Measurements from ENCODE around the gene PDCD11. TPM values are rescaled to one million over a fixed set of nuclear protein-coding genes. Genes with fewer than 3 reads are reported as not detected.
"Not testable (repeated sequence)": the region's sequence is repeated elsewhere in the genome, so short reads cannot be mapped to it uniquely, and the experiment has no call there.

The PDCD11 gene, protein sequence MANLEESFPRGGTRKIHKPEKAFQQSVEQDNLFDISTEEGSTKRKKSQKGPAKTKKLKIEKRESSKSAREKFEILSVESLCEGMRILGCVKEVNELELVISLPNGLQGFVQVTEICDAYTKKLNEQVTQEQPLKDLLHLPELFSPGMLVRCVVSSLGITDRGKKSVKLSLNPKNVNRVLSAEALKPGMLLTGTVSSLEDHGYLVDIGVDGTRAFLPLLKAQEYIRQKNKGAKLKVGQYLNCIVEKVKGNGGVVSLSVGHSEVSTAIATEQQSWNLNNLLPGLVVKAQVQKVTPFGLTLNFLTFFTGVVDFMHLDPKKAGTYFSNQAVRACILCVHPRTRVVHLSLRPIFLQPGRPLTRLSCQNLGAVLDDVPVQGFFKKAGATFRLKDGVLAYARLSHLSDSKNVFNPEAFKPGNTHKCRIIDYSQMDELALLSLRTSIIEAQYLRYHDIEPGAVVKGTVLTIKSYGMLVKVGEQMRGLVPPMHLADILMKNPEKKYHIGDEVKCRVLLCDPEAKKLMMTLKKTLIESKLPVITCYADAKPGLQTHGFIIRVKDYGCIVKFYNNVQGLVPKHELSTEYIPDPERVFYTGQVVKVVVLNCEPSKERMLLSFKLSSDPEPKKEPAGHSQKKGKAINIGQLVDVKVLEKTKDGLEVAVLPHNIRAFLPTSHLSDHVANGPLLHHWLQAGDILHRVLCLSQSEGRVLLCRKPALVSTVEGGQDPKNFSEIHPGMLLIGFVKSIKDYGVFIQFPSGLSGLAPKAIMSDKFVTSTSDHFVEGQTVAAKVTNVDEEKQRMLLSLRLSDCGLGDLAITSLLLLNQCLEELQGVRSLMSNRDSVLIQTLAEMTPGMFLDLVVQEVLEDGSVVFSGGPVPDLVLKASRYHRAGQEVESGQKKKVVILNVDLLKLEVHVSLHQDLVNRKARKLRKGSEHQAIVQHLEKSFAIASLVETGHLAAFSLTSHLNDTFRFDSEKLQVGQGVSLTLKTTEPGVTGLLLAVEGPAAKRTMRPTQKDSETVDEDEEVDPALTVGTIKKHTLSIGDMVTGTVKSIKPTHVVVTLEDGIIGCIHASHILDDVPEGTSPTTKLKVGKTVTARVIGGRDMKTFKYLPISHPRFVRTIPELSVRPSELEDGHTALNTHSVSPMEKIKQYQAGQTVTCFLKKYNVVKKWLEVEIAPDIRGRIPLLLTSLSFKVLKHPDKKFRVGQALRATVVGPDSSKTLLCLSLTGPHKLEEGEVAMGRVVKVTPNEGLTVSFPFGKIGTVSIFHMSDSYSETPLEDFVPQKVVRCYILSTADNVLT (N-terminal part only)
- polyA plus RNA-seq = 23.8 TPM
- long read RNA-seq, donor 1 = 0 reads
- long read RNA-seq, donor 2, full-length matches to known transcripts = 1 of 6 reads
- long read RNA-seq, donor 2, partial matches to known transcripts = 5 of 6 reads
- long read RNA-seq, donor 2, other reads (novel, unspliced or antisense) = 0 of 6 reads
- long read RNA-seq, donor 3 = 0 reads
- long read RNA-seq, donor 4 = 0 reads
- long read RNA-seq, donor 5 = 0 reads
- long read RNA-seq, donor 6, partial matches to known transcripts = 0 of 1 reads
- long read RNA-seq, donor 6, other reads (novel, unspliced or antisense) = 0 of 1 reads
- long read RNA-seq, donor 7 = 0 reads
- long read RNA-seq, donor 8, partial matches to known transcripts = 5 of 8 reads
- long read RNA-seq, donor 8, other reads (novel, unspliced or antisense) = 0 of 8 reads
- long read RNA-seq, donor 9, full-length matches to known transcripts = 1 of 1 reads
- long read RNA-seq, donor 9, partial matches to known transcripts = 0 of 1 reads
- long read RNA-seq, donor 9, other reads (novel, unspliced or antisense) = 0 of 1 reads
- long read RNA-seq, donor 10, full-length matches to known transcripts = 1 of 12 reads
- long read RNA-seq, donor 10, partial matches to known transcripts = 11 of 12 reads
- long read RNA-seq, donor 10, other reads (novel, unspliced or antisense) = 0 of 12 reads
- long read RNA-seq, donor 11 = 0 reads

DNA sequence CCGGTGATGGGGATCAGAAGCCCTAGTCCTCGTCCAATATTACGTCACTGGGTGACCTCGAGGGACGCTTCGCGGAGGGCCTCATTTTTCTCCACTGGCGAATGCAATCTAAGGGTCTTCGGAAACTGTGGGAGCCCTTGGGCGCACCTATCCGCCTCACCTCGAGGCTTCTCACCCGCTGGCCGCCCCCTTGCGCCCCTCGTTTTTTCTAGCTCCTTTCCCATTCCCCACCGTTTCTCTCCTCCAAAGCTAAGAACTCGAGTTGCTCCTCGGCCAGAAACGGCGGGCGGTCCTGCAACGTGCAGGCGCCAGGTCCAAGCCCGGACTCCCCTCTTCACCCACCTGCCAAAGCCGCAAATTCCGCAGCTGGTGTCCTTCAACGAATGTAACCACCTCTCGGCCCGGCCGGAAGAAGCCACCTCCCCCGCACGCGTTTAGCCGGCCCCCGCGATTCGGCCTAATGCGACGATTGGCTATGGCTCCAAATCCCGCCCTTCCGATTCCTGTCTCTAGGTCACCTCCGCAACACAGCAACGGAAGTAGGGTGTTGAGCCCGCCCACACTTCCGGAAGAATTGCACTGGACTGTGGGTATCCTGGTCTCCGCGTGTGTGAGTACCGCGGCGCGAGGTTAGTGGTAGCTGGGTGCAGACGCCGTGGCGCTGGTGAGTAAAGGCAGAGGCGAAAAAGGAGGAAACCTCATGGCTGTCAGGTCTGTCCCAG lies at the start of gene PDCD11, which contains the start of gene ATP5MK:
TSS of gene PDCD11 (plus strand) at position 560 of the 722 bp plus-strand sequence. CDS start 1,801 bp downstream, outside the sequence.
TSS of gene ATP5MK (minus strand) at position 409 of the 722 bp plus-strand sequence. CDS start 4,018 bp downstream, outside the sequence.
- H3K9me3 ChIP-seq (ENCODE audit: control insufficient read depth, low read depth, low read length) = no peaks in the 10 kb centered on the region
- peak; percentile 98 to 99 for DNase-seq
- peak within 1 kb of the TSS; percentile 69 for H3K27ac ChIP-seq (ENCODE audit: low read length)
- peaks cover 33% of the 10 kb centered on the region for H3K36me3 ChIP-seq (ENCODE audit: control insufficient read depth, insufficient read depth, low read length)
- H3K27me3 ChIP-seq (ENCODE audit: control insufficient read depth, insufficient read depth, low read length) = no peaks in the 10 kb centered on the region
- WGBS (ENCODE audit: insufficient coverage, low lambda C conversion rate) = 20% methylated on average over 1 of the region's 56 CpGs
- peak within 1 kb of the TSS; percentile 90 for H3K4me3 ChIP-seq (ENCODE audit: low read length)
- peaks cover 6% of the 10 kb centered on the region for H3K4me1 ChIP-seq (ENCODE audit: control insufficient read depth, insufficient read depth, low read length)

DNA sequence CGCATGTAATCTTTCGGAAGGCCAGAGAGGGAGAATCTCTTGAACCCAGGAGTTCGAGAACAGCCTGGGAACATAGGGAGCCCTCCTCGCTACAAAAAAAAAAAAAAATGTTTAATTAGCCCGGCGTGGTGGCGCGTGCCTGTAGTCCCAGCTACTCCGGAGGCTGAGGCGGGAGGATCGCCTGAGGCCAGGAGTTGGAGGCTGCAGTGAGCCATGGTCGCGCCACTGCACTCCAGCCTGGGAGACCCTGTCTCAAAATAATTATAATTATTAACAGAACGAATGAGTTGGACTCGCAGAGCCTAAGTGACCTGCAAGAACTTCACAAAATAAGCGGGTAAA lies 46.3 kb upstream of the PDCD11 start:
- Histone ChIP-seq H3K9me3 (ENCODE audit: control insufficient read depth, low read depth, low read length) (no peaks in the 10 kb centered on the region), H3K27me3 (ENCODE audit: control insufficient read depth, insufficient read depth, low read length) (no peaks in the 10 kb centered on the region), H3K27ac (ENCODE audit: low read length) (peak overlapping the region; percentile 81), H3K36me3 (ENCODE audit: control insufficient read depth, insufficient read depth, low read length) (peaks cover 13% of the 10 kb centered on the region), H3K4me1 (ENCODE audit: control insufficient read depth, insufficient read depth, low read length) (no peaks in the 10 kb centered on the region), H3K4me3 (ENCODE audit: low read length) (peak overlapping the region; percentile 85)
- no CpG with 5 or more reads among the region's 16 CpGs for whole genome bisulfite sequencing (ENCODE audit: insufficient coverage, low lambda C conversion rate)
- DNase-seq = no peak

DNA sequence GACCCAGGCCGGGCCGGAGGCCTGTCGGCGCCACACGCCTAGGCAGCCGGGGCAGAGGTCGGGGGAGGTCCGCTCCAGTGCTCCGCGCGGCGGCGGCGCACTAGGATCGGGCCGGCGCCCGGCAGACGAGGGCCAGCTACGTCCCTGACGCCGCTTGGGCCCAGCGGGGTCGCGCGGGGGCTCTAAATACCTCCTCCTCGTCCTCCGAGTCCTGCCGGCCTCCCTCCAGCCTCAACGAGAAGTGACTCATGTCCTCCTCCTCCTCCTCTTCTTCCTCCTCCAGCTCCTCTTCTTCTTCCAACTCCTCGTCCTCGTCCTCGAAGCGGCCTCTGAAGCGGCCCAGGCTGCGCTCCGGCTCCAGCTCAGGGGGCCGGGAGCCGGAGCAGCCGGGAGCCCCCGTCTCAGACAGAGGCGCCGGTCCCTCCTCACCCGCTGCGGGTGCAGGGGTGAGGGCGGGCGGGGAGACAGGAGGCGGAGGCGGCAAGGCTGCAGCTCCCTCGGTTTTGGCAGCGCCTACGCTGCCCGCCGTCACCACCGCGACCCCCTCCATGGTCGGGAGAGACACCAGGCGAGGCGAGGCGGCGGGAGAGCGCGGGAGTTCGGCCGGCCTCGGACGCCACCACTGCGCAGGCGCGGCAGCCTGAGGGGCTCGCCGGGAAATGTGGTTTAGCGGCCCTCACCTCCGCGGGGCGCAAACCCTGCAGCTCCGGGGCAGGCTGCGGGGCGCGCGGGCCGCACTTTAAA lies 45.7 kb upstream of the PDCD11 start, which contains the start of gene PCGF6:
TSS of gene PCGF6 (minus strand) at position 624 of the 744 bp plus-strand sequence. CDS start at position 550, 74 bp downstream.
- no peaks in the 10 kb centered on the region for H3K4me1 ChIP-seq (ENCODE audit: control insufficient read depth, insufficient read depth, low read length)
- WGBS (ENCODE audit: insufficient coverage, low lambda C conversion rate) = no CpG with 5 or more reads among the region's 82 CpGs
- H3K36me3 ChIP-seq (ENCODE audit: control insufficient read depth, insufficient read depth, low read length) = peaks cover 7% of the 10 kb centered on the region
- peak; percentile 66 to 85 for DNase-seq
- H3K4me3 ChIP-seq (ENCODE audit: low read length) = peak within 1 kb of the TSS; percentile 85
- H3K9me3 ChIP-seq (ENCODE audit: control insufficient read depth, low read depth, low read length) = no peaks in the 10 kb centered on the region
- peak within 1 kb of the TSS; percentile 81 for H3K27ac ChIP-seq (ENCODE audit: low read length)
- no peaks in the 10 kb centered on the region for H3K27me3 ChIP-seq (ENCODE audit: control insufficient read depth, insufficient read depth, low read length)

DNA sequence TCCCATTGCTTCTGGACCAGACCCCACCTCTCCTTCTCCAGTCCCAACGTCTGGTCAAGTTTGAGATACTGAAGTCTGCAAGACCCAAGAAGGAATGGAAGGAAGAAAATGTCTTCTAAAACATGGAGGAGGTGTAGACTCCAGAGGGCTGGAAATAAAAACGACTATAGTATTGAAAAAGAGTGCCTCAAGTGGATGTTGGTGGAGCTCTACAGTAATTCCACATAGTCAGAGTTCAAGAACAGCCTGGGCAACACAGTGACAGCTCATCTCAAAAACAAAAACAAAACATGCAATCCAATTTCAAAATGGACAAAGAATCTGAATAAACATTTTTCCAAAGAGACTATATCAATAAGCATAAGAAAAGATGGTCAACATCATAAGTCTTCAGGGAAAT lies 43.1 kb upstream of the PDCD11 start:
- Histone ChIP-seq H3K36me3 (ENCODE audit: control insufficient read depth, insufficient read depth, low read length) (no peaks in the 10 kb centered on the region), H3K4me1 (ENCODE audit: control insufficient read depth, insufficient read depth, low read length) (no peaks in the 10 kb centered on the region), H3K27me3 (ENCODE audit: control insufficient read depth, insufficient read depth, low read length) (no peaks in the 10 kb centered on the region), H3K27ac (ENCODE audit: low read length) (no peak overlapping the region), H3K4me3 (ENCODE audit: low read length) (no peak overlapping the region), H3K9me3 (ENCODE audit: control insufficient read depth, low read depth, low read length) (no peaks in the 10 kb centered on the region)
- DNase-seq = no peak
- WGBS (ENCODE audit: insufficient coverage, low lambda C conversion rate) = no CpG with 5 or more reads among the region's 2 CpGs

DNA sequence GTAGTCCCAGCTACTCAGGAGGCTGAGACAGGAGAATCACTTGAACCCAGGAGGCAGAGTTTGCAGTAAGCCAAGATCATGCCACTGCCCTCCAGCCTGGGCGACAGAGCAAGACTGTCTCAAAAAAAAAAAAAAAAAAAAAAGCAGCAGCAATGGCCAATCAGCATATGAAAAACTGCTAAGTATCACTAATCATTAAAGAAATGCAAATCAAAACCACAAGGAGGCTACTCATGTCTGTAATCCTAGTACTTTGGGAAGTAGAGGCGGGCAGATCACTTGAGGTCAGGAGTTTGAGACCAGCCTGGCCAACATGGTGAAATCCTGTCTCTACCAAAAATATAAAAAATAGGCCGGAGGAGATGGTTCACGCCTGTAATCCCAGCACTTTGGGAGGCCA lies 41.9 kb upstream of the PDCD11 start:
- H3K9me3 ChIP-seq (ENCODE audit: control insufficient read depth, low read depth, low read length); DNase-seq; H3K27ac ChIP-seq (ENCODE audit: low read length): not testable (repeated sequence)

DNA sequence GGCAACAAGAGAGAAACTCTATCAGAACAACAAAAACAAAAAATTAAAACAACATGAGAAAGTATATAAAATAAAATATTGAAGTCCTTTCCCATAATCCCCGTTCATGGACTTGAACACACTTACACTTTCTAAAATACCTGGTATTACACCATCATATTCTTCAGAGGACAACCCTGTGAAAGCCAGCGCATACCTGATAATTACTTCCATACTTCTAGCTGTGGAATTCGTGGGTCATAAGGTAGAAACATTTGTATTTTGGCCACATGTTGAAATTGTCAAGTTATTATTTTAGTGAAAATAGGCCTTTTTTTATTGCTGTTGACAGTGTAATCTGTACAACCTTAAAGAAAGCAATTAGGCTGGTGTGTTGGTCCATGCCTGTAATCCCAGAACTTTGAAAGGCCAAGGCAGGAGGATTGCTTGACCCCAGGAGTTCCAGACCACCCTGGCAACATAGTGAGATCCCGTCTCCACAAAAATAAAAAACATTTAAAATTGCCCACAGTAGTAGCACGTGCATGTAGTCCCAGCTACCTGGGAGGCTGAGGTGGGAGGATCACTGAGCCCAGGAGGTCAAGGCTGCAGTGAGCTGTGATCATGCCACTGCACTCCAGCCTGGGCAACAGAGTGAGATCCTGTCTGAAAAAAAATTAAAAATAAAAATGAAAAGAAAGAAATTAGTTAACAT lies 40.4 kb upstream of the PDCD11 start:
- Histone ChIP-seq H3K4me3 (ENCODE audit: low read length) (no peak overlapping the region), H3K4me1 (ENCODE audit: control insufficient read depth, insufficient read depth, low read length) (no peaks in the 10 kb centered on the region), H3K27me3 (ENCODE audit: control insufficient read depth, insufficient read depth, low read length) (no peaks in the 10 kb centered on the region), H3K36me3 (ENCODE audit: control insufficient read depth, insufficient read depth, low read length) (no peaks in the 10 kb centered on the region), H3K27ac (ENCODE audit: low read length) (no peak overlapping the region), H3K9me3 (ENCODE audit: control insufficient read depth, low read depth, low read length) (no peaks in the 10 kb centered on the region)
- DNase-seq = no peak
- WGBS (ENCODE audit: insufficient coverage, low lambda C conversion rate) = 82% methylated on average over 3 of the region's 5 CpGs

More for the DNA sequence above, 41.9 kb upstream of the PDCD11 start:
- not testable (repeated sequence) for H3K4me3 ChIP-seq (ENCODE audit: low read length); H3K36me3 ChIP-seq (ENCODE audit: control insufficient read depth, insufficient read depth, low read length); H3K27me3 ChIP-seq (ENCODE audit: control insufficient read depth, insufficient read depth, low read length); H3K4me1 ChIP-seq (ENCODE audit: control insufficient read depth, insufficient read depth, low read length)
- no CpG with 5 or more reads among the region's 4 CpGs for WGBS (ENCODE audit: insufficient coverage, low lambda C conversion rate)

DNA sequence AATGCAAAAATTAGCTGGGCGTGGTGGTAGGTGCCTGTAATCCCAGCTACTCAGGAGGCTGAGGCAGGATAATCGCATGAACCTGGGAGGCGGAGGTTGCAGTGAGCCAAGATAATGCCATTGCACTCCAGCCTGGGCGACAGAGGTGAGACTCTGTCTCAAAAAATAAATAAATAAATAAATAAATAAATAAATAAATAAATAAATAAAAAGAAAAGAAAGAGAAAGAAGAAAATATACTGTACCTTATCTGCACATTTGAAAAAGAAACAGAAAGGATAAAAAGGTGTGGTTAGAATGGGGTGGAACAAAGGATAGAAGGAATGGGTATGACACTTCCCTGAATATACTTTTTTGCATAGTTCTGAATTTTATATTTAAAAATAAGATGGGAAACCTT lies 36.9 kb upstream of the PDCD11 start:
- H3K27me3 ChIP-seq (ENCODE audit: control insufficient read depth, insufficient read depth, low read length); H3K9me3 ChIP-seq (ENCODE audit: control insufficient read depth, low read depth, low read length); H3K36me3 ChIP-seq (ENCODE audit: control insufficient read depth, insufficient read depth, low read length); DNase-seq; H3K4me3 ChIP-seq (ENCODE audit: low read length); H3K4me1 ChIP-seq (ENCODE audit: control insufficient read depth, insufficient read depth, low read length); H3K27ac ChIP-seq (ENCODE audit: low read length): not testable (repeated sequence)
- 93% methylated on average over 2 of the region's 4 CpGs for WGBS (ENCODE audit: insufficient coverage, low lambda C conversion rate)

DNA sequence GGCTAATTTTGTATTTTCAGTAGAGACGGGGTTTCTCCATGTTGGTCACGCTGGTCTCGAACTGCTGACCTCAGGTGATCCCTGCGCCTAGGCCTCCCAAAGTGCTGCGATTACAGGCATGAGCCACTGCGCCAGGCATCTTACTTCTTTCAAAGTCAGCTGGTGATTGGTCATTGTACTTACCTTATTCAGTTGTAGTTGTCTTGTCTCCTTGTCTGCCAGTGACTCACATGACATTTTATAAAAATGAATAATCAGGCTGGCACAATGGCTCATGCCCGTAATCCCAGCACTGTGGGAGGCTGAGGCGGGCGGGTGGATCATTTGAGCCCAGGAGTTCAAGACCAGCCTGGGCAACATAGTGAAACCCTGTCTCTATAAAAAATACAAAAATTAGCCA lies 35.6 kb upstream of the PDCD11 start:
- H3K27me3 ChIP-seq (ENCODE audit: control insufficient read depth, insufficient read depth, low read length); DNase-seq; H3K4me1 ChIP-seq (ENCODE audit: control insufficient read depth, insufficient read depth, low read length); H3K4me3 ChIP-seq (ENCODE audit: low read length); H3K9me3 ChIP-seq (ENCODE audit: control insufficient read depth, low read depth, low read length); H3K36me3 ChIP-seq (ENCODE audit: control insufficient read depth, insufficient read depth, low read length); H3K27ac ChIP-seq (ENCODE audit: low read length): not testable (repeated sequence)
- WGBS (ENCODE audit: insufficient coverage, low lambda C conversion rate) = no CpG with 5 or more reads among the region's 9 CpGs
